ENCODE measurements around the gene APOBR.
"Not testable (repeated sequence)": the region's sequence is repeated elsewhere in the genome, so short reads cannot be mapped to it uniquely, and the experiment has no call there.

Gene APOBR

GRCh38 chr16:28494121-28494851, at the start of gene APOBR:
APOBR (plus strand) TSS chr16:28494643; CDS start chr16:28494682, 39 bp downstream.
- in situ Hi-C loops (cut with MboI; ENCODE audit: low pct_unique_long_range_greater_than_20kb, low sequenced_read_pairs, unreplicated experiment) = no loop called here
- DNase-seq (ENCODE audit: low spot score) = peak; percentile 89
- TF ChIP-seq, protein P1, sequence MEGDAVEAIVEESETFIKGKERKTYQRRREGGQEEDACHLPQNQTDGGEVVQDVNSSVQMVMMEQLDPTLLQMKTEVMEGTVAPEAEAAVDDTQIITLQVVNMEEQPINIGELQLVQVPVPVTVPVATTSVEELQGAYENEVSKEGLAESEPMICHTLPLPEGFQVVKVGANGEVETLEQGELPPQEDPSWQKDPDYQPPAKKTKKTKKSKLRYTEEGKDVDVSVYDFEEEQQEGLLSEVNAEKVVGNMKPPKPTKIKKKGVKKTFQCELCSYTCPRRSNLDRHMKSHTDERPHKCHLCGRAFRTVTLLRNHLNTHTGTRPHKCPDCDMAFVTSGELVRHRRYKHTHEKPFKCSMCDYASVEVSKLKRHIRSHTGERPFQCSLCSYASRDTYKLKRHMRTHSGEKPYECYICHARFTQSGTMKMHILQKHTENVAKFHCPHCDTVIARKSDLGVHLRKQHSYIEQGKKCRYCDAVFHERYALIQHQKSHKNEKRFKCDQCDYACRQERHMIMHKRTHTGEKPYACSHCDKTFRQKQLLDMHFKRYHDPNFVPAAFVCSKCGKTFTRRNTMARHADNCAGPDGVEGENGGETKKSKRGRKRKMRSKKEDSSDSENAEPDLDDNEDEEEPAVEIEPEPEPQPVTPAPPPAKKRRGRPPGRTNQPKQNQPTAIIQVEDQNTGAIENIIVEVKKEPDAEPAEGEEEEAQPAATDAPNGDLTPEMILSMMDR (IDR thresholded peaks at IDR 0.05; ENCODE audit: extremely low read depth, insufficient read depth, missing control alignments) = no peak

GRCh38 chr16:28446388-28446787, 48.1 kb upstream of the APOBR start:
- in situ Hi-C loops (cut with MboI; ENCODE audit: low pct_unique_long_range_greater_than_20kb, low sequenced_read_pairs, unreplicated experiment); DNase-seq (ENCODE audit: low spot score): not testable (repeated sequence)

- in situ Hi-C loops (cut with MboI; ENCODE audit: low pct_unique_long_range_greater_than_20kb, low sequenced_read_pairs, unreplicated experiment); DNase-seq (ENCODE audit: low spot score): not testable (repeated sequence)
Measured at GRCh38 chr16:28447081-28447480, 47.4 kb upstream of the APOBR start.

- in situ Hi-C loops (cut with MboI; ENCODE audit: low pct_unique_long_range_greater_than_20kb, low sequenced_read_pairs, unreplicated experiment) = no loop called here
- TF ChIP-seq, protein P1 (IDR thresholded peaks at IDR 0.05; ENCODE audit: extremely low read depth, insufficient read depth, missing control alignments) = no peak
- DNase-seq (ENCODE audit: low spot score) = peak; percentile 39
Measured at GRCh38 chr16:28473714-28474265, 20.7 kb upstream of the APOBR start.

- no peak for DNase-seq (ENCODE audit: low spot score)
- in situ Hi-C loops (cut with MboI; ENCODE audit: low pct_unique_long_range_greater_than_20kb, low sequenced_read_pairs, unreplicated experiment) = no loop called here
- TF ChIP-seq, protein P1 (IDR thresholded peaks at IDR 0.05; ENCODE audit: extremely low read depth, insufficient read depth, missing control alignments) = no peak
Measured at GRCh38 chr16:28475221-28475620, 19.2 kb upstream of the APOBR start.

GRCh38 chr16:28477311-28477920, 17.0 kb upstream of the APOBR start:
- TF ChIP-seq, protein P1 (IDR thresholded peaks at IDR 0.05; ENCODE audit: extremely low read depth, insufficient read depth, missing control alignments) = no peak
- in situ Hi-C loops (cut with MboI; ENCODE audit: low pct_unique_long_range_greater_than_20kb, low sequenced_read_pairs, unreplicated experiment) = no loop called here
- DNase-seq (ENCODE audit: low spot score) = no peak

- in situ Hi-C loops (cut with MboI; ENCODE audit: low pct_unique_long_range_greater_than_20kb, low sequenced_read_pairs, unreplicated experiment) = no loop called here
- DNase-seq (ENCODE audit: low spot score) = no peak
- TF ChIP-seq, protein P1 (IDR thresholded peaks at IDR 0.05; ENCODE audit: extremely low read depth, insufficient read depth, missing control alignments) = no peak
Measured at GRCh38 chr16:28478506-28479180, 15.8 kb upstream of the APOBR start.
